Activated T-cell treated with anti-CD3 and anti-CD28 coated beads for 48 hours (primary cell): ENCODE results near the gene NKTR.

Experiments used
- DNase-seq: peaks from one replicate; pipeline ENCODE4 v3.0.0-alpha.2; 2020; ENCODE audit warnings: low read depth

Gene NKTR

GRCh38 chr3:42651248-42652091, 51.0 kb downstream of the NKTR start:
- no peak for DNase-seq

- DNase-seq, result no peak
These were observed 51.7 kb downstream of the NKTR start for GRCh38 chr3:42652251-42652610.

- no peak for DNase-seq
These were observed 52.3 kb downstream of the NKTR start for GRCh38 chr3:42652611-42653302.

- DNase-seq, result no peak
These were observed 52.7 kb downstream of the NKTR start for GRCh38 chr3:42653303-42653559.

- no peak for DNase-seq
These were observed 53.3 kb downstream of the NKTR start, which contains the start of gene ZBTB47 for GRCh38 chr3:42653560-42654330. Gene ZBTB47 (plus strand): TSS chr3:42653697. CDS start chr3:42658356, 4,659 bp downstream.

- DNase-seq, result no peak
These were observed 54.1 kb downstream of the NKTR start for GRCh38 chr3:42654331-42655201.

- DNase-seq, result no peak
These were observed 54.9 kb downstream of the NKTR start for GRCh38 chr3:42655331-42655888.

GRCh38 chr3:42655980-42656679, 55.6 kb downstream of the NKTR start:
- DNase-seq, result no peak

GRCh38 chr3:42656680-42657610, 56.5 kb downstream of the NKTR start:
- no peak for DNase-seq

- DNase-seq, result no peak
These were observed 57.2 kb downstream of the NKTR start for GRCh38 chr3:42657675-42658074.

GRCh38 chr3:42658091-42658770, 57.7 kb downstream of the NKTR start:
- no peak for DNase-seq

GRCh38 chr3:42658771-42659390, 58.4 kb downstream of the NKTR start:
- no peak for DNase-seq

- no peak for DNase-seq
These were observed 59.1 kb downstream of the NKTR start for GRCh38 chr3:42659451-42660130.

GRCh38 chr3:42660131-42660715, 59.7 kb downstream of the NKTR start:
- DNase-seq, result no peak

GRCh38 chr3:42660898-42661297, 60.4 kb downstream of the NKTR start:
- no peak for DNase-seq

GRCh38 chr3:42661593-42662022, 61.1 kb downstream of the NKTR start:
- no peak for DNase-seq

- DNase-seq, result no peak
These were observed 61.7 kb downstream of the NKTR start for GRCh38 chr3:42662037-42662812.
